Right hindlimb (tissue), 1 donor: ENCODE data around the gene SLC1A2.
"Not testable (repeated sequence)": the region's sequence is repeated elsewhere in the genome, so short reads cannot be mapped to it uniquely, and the experiment has no call there.

ENCODE experiments used
- DNase-seq: peaks from one replicate; pipeline ENCODE4 v3.0.0-alpha.2; 2018

The SLC1A2 gene

DNA sequence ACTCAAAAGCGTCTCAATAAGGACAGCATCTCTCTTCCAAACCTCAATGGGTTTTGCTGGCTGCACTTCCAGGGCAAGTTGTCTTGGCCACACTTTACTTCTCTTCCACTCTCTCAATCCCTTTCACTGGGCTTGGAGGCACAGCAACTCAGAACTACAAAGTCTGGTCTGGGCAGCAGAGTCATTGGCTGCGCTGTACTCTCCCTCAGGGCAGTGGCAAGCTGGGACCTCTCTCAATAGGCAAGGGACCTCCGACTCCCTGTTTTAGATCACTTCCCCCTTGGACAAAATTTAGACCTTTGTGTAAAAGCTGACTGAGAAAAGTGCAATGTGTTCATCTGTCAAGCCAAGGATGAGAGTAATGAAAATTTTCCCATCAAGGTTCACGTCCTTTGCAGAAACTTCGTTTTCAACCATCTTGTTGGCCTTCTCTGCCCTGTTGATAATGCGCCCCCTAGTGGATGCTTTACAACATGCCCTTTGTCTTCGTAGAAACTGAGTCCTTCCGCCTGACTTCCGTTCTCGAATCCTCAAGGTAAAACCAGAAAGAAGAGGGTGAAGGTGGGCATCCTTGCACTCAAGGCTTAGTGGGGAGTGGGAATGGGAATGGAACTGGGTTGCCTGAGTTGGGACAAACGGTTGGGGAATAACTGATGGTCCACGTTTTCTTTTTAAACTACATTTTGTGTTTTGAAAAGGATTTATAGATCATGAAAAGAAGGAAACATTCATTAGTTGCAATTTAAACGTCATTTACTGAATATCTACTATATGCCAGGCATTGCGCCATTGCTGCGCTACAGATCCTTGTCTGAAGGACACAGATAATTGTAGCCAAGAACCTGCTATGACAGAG lies 181.3 kb downstream of the SLC1A2 start:
- DNase-seq, result peak; percentile 30

DNA sequence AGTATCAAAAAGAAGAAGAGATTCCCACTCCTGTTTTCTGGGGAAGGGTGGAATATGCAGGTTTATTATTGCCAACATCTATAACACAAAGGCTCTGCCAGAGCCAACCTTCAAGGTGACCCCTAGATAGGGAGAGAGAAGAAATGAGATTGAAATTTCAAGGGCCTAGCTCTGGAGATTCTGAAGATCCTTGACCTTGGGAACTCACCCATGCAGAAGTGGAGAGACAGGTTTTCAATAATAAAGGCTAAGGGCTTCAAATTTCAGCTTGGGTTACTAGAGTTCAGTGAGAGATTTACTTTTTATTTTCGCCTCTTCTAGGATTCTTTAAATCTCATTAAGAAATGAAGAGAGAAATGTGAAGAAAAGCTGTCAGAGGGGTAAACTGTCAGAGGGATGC lies 182.0 kb downstream of the SLC1A2 start:
- no peak for DNase-seq

DNA sequence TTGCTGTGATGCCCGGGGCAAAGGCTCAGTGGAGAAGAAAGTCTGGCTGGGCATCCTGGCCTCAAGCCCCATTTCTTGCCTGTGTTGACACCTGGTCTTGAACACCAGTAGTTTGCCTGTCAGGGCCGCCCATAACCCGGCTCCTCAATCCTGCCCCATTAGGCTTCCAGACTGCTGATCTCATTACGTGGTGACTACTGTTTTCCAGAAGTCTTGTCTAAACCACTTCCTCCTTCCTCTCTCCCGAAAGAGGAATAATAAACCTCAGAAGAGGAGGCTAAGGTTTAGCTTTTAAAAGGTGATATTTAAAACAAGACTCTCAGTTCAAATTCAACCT lies 182.7 kb downstream of the SLC1A2 start:
- DNase-seq, result no peak

DNA sequence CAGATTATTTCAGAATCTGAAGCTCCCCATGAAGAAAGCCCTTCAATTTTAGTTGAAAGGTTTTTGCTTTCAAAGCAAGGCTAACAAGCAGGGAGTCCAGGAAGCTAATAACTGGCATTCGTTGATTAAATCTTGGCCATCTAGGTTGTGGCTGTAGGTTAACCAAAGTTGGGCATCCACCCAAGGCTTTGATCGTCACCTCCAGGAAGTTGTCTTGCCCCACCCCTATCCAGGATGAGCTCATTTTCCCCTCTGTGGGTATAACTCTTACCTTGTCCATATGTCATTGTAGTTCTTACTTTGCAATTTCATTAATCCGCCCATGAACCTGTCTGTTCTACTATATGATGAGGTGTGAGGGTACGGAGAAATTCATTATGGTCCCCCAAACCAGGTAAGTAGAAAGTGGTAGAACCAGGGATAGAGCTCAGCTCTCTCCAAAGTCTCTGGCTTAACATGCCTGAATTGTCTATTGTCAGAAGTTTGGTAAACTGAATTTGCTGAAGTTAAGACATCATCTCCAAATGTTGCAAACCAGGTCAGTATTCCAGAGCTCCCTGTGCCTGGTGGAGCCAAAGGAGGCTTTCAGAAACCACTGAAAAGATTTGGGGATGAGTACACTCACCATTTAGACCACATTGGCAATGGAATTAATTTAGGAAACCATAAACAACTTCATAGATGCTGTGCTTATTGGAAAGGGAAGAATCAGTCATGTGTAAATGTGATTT lies 183.3 kb downstream of the SLC1A2 start:
- DNase-seq, result no peak

DNA sequence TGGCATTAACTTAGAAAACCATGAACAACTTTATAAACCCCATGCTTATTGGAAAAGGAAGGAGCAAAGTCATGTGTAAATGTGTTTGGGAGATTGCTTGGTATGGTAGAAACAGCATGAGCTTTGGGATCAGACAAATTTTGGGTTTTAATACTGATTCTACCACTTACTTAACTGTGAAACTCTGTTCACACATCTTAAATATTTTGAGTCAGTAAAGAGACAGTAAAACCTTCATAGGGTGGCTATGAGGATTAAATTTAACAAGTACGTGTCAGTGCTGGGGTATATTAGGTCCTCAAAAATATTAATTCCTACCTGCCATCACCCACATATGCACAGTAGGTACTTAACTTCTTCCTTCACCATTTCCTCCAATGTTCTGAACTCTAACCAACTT lies 183.9 kb downstream of the SLC1A2 start:
- DNase-seq, result no peak

DNA sequence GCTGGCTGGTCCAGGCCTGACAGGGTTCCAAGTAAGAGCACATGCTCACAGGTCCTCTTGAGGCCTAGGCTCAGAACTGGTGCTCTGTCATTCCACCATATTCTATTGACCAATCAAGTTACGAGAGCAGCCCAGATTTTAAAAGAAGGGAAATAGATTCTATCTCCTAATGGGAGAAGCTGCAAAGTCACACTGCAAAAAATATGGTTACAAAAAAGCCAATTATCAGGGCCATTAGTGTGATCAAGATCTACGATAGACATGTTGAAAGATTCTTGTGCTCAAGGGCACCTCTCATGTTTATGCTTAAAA lies 184.2 kb downstream of the SLC1A2 start:
- DNase-seq, result no peak

DNA sequence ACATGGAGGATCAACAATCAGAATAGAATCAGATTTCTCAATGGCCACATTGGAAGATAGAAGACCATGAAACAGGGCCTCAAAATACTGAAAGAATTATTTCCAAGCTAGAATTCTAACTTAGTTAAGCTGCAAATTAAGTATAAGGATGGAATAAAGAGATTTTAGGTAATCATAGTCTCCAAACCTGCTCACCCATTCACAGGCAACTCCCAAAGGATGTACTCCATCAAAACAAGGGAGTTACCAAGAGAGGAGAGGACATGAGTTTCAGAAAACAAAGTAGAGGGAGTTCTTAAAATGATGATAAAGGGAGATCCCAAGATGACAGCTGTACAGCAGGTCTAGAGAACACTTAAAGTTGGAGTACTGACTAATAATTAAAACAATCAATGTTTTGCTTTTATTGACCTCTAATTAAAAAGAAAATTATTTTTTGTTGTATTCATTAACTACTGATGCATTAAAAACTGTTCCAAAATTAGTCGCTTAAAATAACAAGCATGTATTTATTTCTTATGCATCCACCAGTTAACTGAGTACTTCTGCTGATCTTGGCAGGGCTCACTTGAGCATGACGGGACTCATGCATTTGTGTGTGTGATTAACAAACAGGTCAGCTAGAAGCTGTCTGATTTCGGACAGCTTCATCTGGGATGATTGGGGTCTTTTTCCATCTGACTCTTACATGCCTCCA lies 184.8 kb downstream of the SLC1A2 start:
- DNase-seq, result no peak

DNA sequence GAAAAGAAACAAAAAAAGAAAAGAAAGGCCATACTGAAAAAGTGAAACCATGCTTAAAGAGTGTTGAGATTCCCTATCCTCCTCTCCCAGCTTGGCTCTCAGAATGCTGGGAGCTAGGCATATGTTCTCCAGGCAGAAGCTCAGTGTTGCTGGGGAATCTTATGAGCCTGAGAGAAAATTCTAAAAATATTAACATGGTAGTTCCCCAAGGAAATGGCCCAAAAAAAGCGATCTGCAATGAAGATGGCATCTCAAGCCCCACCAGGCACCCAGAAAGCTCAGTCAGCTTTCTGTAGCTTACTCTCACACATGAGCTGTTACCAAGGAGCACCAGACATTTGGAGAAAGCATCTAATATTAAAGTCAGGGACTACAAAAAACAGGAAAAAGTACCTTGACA lies 185.8 kb downstream of the SLC1A2 start:
- no peak for DNase-seq

DNA sequence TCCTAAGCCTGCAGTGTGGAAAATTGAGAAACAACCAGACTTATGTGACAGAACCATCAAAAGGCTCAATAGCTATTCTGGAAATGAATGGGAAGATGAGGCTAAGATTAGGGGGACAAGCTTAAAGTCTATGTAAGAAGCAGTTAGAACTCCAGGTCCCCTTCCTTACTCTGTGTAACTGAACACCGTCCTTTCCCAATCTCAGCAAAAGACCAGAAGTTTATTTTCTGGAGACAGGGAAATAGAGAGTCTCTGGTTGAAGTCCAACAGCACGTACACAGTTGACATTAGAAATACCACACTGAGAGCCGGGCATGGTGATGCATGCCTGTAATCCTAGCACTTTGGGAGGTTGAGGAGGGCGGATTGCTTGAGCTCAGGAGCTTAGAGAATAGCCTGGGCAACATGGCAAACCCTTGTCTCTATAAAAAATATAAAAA lies 186.4 kb downstream of the SLC1A2 start:
- DNase-seq, result no peak

DNA sequence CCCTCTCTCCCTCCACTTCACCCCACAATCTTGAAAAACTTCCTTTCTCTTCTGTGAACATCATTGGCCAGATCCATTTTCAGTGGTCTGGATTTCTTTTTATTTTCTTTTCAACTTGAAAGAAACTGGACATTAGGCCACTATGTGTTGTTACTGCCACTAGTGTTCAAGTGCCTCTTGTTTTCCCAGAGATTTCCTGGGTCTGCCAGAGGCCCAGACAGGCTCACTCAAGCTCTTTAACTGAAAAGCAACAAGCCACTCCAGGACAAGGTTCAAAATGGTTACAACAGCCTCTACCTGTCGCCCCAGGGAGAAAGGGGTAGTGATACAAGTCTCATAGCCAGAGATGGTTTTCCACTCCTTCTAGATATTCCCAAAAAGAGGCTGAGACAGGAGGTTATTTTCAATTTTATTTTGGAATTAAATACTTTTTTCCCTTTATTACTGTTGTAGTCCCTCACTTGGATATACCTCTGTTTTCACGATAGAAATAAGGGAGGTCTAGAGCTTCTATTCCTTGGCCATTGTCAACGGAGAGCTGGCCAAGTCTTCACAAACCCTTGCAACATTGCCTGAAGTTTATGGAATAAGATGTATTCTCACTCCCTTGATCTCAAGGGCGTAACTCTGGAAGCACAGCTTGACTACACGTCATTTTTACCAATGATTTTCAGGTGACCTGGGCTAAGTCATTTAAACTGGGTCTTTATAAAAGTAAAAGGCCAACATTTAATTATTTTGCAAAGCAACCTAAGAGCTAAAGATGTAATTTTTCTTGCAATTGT lies 188.1 kb downstream of the SLC1A2 start:
- DNase-seq, result no peak

DNA sequence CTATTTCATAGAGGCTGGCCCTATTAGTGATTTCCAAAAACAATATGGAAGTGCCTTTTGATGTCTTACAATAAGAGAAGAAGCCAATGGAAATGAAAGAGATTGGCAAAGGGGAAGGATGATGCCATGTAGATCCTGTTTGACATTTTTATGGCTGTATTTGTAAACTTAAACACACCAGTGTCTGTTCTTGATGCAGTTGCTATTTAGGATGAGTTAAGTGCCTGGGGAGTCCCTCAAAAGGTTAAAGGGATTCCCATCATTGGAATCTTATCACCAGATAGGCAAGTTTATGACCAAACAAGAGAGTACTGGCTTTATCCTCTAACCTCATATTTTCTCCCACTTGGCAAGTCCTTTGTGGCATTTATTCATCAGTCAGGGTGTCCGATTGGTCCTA lies 189.0 kb downstream of the SLC1A2 start:
- no peak for DNase-seq

DNA sequence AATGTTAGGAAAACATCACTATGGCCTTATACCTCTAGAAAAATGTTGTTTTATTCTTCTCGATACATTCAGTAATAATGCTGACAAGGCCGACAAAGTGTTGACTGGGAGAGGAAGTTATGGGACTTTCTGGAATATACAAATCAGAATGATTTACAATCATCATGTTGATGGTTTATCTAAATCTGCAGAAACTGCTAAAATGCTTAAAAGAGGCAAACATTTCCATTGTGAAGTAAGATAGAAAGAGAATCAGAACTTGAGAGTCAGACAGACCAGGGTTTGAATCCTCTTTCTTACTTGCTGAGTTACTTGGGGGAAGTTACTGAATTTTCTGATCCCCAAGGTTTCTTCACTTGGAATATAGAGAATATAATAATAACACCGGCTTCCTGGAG lies 191.0 kb downstream of the SLC1A2 start:
- DNase-seq, result no peak

DNA sequence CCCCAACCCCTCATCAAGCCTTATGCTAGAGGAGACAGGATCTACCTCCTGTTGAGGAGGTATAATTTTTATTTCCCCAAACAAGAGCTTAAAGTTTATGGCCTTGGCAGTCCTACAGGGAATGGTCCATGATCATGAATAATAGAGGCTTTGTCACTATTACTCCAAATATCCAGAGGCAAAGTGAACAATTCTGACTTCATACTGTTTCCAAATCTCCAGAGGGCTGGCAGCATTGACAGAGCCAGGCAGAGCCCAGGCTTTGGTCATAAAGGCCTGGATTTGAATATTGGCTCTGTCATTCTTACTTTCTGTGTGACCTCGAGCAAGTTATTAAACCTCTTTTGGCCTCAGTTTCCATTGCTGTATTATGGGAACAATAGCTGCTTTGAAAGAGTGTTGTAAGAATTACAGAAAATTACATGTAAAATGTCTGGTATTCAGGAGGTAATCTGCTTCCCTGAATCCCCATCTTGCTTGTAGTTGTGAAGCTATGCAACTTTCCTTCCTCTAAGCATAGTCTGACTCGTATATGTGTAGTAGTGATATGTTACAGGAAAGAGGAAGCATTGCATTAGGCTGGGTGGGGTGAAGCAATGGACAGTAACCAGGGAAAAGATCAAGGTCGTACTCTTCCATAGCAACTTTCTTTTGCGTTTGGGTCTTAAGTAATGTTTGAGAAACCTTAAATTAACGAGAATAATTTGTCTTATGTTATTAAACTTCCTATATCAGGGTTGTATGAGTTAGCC lies 191.6 kb downstream of the SLC1A2 start:
- no peak for DNase-seq

DNA sequence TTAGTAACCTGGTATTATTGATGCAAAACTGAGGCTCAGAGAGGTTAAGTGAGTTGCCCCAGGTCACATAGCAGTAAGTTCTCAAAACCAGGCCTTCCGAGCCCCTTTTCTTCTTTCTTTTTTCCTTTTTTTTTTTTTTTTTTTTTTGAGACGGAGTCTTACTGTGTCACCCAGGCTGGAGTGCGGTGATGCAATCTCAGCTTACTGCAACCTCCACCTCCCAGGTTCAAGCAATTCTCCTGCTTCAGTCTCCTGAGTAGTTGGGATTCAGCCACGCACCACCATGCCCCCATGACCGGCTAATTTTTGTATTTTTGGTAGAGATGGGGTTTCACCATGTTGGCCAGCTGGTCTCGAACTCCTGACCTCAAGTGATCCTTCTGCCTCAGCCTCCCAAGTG lies 192.6 kb downstream of the SLC1A2 start:
- DNase-seq, result not testable (repeated sequence)

DNA sequence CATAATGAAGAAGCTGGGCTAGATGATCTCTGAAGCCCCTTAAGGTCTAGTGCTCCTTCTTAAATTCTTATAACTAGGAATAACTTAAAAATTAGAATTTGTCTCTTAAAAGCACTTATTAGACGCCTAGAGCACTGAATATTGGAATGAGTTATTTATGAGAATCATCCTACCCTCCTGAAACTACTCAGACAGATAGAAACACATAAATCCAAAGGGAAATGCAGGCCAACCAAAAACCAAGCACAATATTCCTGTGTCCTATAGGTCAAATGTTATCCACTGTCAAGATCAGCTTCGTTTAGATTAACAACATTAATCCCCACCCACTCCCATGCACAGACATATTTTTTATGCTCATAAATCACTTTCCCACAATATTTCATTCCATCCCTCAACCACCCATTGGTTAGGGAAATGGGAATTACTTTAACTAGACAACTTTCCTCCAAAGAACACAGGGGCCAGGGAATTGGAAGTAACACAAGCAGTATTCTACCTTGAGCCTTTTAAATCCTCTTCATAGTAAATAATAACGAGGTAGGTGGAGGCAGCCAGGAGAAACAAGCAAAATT lies 193.3 kb downstream of the SLC1A2 start:
- no peak for DNase-seq

DNA sequence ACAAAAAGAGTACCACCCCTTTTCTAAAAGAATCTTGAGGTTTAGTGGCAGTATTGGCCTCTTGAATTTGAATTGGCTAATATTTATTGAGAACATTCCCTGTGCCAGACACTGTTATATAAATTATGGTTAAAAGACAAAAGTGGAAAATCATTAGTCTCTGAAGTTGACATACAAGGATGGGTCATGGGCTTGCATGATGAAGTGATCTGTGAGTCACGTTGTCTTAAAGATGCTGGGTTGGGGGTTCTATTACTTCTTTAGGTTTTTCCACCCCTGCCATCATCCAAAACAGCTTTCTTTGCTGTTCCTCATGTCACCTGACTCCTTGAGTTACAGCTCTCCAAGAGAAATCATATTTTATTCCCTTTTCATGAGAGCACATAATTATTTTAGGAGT lies 195.4 kb downstream of the SLC1A2 start:
- no peak for DNase-seq

DNA sequence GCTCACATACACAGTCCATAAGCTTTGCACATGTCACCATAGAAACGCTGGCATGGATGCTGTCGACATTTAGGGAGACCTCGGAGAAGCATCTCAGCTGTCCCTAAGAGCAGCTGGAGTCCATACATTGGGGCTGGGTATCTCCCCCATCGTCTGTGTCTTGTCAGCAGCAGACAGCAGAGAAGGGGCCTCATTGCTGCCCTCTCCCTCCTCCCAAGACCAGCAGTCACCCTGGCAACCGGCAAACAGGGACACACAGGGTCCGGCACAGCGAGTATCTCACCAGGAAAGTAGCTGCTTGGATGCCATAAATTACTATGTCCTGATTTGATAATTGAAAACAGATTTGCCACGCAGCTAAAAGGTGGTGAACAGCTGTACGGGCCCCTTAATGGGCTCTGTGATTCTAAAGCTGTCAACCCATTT lies 196.0 kb downstream of the SLC1A2 start:
- peak; percentile 89 for DNase-seq

DNA sequence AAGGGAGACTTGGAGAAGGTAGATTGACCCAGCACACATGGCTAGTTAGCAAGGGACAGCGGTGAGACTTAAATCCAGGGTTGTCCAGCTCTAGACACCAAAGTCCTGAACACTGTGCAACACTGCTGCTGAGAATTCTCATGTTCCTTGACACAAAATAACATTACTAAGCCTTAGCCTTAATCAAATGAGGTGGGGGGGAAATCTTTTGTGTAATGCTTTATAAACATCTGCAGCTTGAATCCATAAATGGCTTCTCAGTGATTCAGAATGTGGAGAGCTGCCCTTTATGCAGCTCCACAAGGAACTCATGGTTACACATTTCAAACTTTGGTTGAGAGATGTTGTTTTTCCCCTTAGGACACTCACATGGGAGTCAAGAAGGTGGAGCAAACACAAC lies 200.4 kb downstream of the SLC1A2 start:
- no peak for DNase-seq

DNA sequence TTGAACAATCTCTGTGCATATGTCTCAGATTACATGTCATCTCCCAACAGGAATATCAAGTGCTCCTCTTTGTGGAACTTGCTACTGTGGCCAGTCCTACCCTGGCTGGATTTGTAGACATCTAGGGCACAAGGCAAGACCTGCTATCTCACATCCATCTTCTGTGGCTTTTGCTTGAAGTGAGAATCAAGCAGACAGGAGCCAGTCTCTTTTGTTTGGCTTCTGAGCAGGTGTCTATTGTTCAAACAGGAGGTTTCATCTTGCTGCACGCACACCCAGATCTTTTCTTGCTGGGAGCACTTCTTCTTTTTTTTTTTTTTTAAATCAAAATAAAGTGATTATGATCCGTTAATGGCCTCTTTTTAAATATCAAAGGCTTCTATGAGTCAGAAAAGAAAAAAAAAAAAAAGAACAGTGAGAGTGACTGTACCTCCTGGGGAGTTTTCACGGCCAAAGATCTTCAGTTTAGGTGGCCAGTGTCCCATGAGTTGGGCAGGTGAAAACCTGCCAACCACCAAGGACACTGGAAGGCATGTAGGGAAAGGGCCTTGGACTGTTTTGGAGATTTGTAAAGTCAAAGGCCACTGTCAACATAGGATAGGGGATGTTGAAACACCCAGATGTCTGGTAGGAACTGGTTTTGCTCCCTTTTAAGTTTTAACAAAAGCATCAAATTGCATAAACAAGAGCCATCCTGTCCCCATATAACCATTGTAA lies 202.2 kb downstream of the SLC1A2 start:
- DNase-seq, result no peak

DNA sequence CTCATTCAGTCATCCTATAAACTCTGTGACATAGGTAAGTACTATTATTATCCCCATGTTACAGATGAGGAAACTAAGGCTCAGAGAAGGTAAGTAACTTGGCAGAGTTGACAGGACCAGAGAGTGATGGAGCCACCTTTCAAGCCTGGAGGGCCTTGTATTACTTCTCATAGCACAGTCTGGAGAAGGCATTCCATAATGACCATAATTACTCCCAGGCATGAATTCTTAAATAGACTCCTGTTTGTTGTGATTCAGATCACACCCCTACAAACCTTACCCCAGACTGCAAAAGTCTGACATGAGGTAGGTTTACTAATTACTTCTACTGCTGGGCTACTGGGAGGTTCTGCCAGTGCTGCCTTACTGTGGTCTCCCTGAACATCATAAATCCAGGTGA lies 203.4 kb downstream of the SLC1A2 start:
- DNase-seq, result no peak

DNA sequence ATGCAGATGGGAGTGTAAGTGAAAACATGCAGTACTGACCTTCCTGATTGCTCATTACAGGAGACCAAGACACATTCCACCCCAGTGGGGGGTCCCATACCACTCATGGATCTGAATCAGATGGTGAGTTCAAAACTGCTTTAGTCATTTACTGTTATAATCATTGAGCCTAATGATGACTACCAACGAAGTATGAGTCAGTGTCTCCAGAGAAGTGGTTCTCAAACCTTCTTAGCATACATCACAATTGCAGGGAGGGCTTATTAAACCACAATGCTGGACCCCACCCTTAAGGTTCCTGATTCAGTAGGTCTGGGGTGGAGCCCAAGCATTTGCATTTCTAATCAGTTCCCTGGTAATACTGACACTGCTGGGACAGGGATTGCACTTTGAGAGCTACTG lies 204.6 kb downstream of the SLC1A2 start:
- no peak for DNase-seq
